Measurements from ENCODE around the gene SLC30A2. TPM values are rescaled to one million over a fixed set of nuclear protein-coding genes. Genes with fewer than 3 reads are reported as not detected.

The SLC30A2 gene
- total and polyA plus RNA-seq, 10 donors = not detected

DNA sequence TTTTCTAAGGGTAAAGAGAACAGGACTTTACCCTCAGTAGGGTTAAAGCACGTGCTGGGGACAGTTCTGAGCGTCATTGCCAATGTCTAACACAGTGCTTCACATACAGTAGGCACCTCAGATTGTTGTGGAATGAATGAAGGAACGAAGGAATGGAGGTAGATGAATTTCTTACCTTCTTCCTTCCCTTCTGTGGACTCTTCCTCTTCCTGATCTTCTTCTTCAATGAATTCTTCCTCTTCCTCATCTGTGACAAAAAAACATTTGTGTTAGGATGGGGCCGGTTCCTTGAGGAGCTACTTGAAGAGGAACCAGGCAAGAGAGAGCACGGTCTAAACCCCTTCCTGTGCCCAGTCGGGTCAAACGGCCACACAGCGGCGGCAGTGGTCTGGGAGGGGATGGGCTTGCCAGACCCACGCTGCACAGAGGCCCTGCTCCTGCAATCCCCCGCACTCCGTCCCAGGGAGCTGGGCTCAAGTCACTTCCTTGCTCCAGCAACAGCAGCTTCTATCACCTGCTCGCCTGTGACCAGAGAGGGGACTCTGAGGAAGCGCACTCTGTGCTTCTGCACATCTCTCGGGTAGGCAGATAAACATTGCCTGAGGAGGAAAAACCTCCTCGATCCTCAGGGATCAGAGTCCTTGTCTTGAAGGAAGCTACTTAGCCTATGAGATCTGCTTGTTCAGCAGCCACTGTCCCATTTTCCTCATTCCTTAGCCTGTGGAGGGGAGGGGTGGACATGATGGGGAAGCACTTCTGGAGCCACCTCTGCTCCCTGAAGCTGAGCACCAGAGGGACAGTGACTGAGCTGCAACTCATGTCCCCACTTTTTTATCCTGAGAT lies 8.0 kb upstream of the SLC30A2 start:
- H3K9me3 ChIP-seq = no peaks in the 10 kb centered on the region
- H3K4me1 ChIP-seq = peaks cover 0 to 4% (median 0%) of the 10 kb centered on the region in 6 donors
- no peak overlapping the region for H3K27ac ChIP-seq
- intact Hi-C loops (cut with DNase I; ENCODE audit: low total_unique reads) = no loop called here
- peaks cover 0 to 69% (median 10%) of the 10 kb centered on the region in 7 donors for H3K27me3 ChIP-seq (replicated peaks in 1 of 7)
- H3K4me3 ChIP-seq = no peak overlapping the region
- no peak for TF ChIP-seq POLR2AphosphoS5 (IDR thresholded peaks at IDR 0.05)
- TF ChIP-seq CTCF (IDR thresholded peaks at IDR 0.05 in 8 of 11, conservative IDR thresholded peaks at IDR 0.05 in 3 of 11) = no peak
- no peak for TF ChIP-seq POLR2A (IDR thresholded peaks at IDR 0.05)
- WGBS, 5 donors = 29 to 37% (median 35%) methylated on average over 13 to 16 of the region's 16 CpGs
- no peaks in the 10 kb centered on the region for H3K36me3 ChIP-seq
- no peak for DNase-seq

- no peak overlapping the region for H3K27ac ChIP-seq
- H3K27me3 ChIP-seq (replicated peaks in 1 of 7) = peaks cover 0 to 92% (median 38%) of the 10 kb centered on the region in 7 donors
- 91 to 96% (median 95%) methylated on average over 6 of the region's 6 CpGs for WGBS, 5 donors
- no peak for TF ChIP-seq CTCF (IDR thresholded peaks at IDR 0.05 in 8 of 11, conservative IDR thresholded peaks at IDR 0.05 in 3 of 11)
- TF ChIP-seq POLR2A (IDR thresholded peaks at IDR 0.05) = no peak
- no peak for TF ChIP-seq POLR2AphosphoS5 (IDR thresholded peaks at IDR 0.05)
- peaks cover 4 to 19% (median 11%) of the 10 kb centered on the region in 6 donors for H3K4me1 ChIP-seq
- H3K9me3 ChIP-seq = no peaks in the 10 kb centered on the region
- H3K4me3 ChIP-seq = no peak overlapping the region
- no peaks in the 10 kb centered on the region for H3K36me3 ChIP-seq
- intact Hi-C loops (cut with DNase I; ENCODE audit: low total_unique reads) = no loop called here
- no peak for DNase-seq
Observed at GRCh38 chr1:26050248-26050640, 4.3 kb upstream of the SLC30A2 start.

- WGBS, 5 donors = 60 to 74% (median 69%) methylated on average over 10 of the region's 10 CpGs
- H3K36me3 ChIP-seq = no peaks in the 10 kb centered on the region
- peaks cover 4 to 19% (median 12%) of the 10 kb centered on the region in 6 donors for H3K4me1 ChIP-seq
- intact Hi-C loops (cut with DNase I; ENCODE audit: low total_unique reads) = no loop called here
- H3K27ac ChIP-seq = no peak overlapping the region
- no peak for DNase-seq
- no peak for TF ChIP-seq POLR2AphosphoS5 (IDR thresholded peaks at IDR 0.05)
- no peak overlapping the region for H3K4me3 ChIP-seq
- peaks cover 0 to 94% (median 43%) of the 10 kb centered on the region in 7 donors for H3K27me3 ChIP-seq (replicated peaks in 1 of 7)
- no peaks in the 10 kb centered on the region for H3K9me3 ChIP-seq
Observed at GRCh38 chr1:26049531-26050247, 3.8 kb upstream of the SLC30A2 start.

DNA sequence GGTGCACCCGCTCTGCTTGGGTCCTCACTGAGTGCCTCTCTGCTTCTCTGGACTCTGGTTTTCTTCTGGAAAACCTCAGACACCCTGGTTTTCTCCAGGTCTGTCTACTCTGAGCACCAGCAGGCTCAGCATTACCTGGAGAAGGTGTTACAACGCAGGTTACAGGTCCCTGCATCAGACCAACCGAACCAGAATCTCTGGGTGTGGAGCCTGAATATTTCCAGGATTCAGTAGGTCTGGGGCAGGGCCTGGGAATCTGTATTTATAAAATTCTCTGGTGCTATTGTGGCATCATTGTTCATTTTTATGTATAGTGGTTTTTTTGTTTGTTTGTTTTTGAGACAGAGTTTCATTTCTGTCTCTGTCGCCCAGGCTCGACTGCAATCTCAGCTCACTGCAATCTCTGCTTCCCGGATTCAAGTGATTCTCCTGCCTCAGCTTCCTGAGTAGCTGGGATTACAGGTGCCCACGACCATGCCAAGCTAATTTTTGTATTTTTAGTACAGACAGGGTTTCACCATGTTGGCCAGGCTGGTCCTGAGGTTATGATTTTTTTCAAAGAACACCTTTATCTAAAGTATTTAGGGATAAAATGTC lies 1.5 kb upstream of the SLC30A2 start:
- H3K27ac ChIP-seq = no peak overlapping the region
- WGBS, 5 donors = 66 to 78% (median 75%) methylated on average over 7 of the region's 7 CpGs
- no peaks in the 10 kb centered on the region for H3K36me3 ChIP-seq
- no peak overlapping the region for H3K4me3 ChIP-seq
- intact Hi-C loops (cut with DNase I; ENCODE audit: low total_unique reads) = no loop called here
- H3K4me1 ChIP-seq = peaks cover 4 to 15% (median 12%) of the 10 kb centered on the region in 6 donors
- H3K27me3 ChIP-seq (replicated peaks in 1 of 7) = peaks cover 0 to 94% (median 44%) of the 10 kb centered on the region in 7 donors
- TF ChIP-seq POLR2AphosphoS5 (IDR thresholded peaks at IDR 0.05) (no peak), POLR2A (IDR thresholded peaks at IDR 0.05) (no peak), CTCF (IDR thresholded peaks at IDR 0.05 in 8 of 11, conservative IDR thresholded peaks at IDR 0.05 in 3 of 11) (no peak)
- H3K9me3 ChIP-seq = no peaks in the 10 kb centered on the region
- DNase-seq = no peak

Measured in spleen (tissue), 11 donors.